Brain microvascular endothelial cell (primary cell): ENCODE data around the gene ELOVL4.

Experiments
- DNase-seq: peaks from one replicate; pipeline ENCODE4 v3.0.0-alpha.2; 2020
- H3K27ac ChIP-seq: fragments of 250-450 bp; sonication (Bioruptor Pico); 2 replicates; pipeline ENCODE4 v1.5.1; 2020; ENCODE audit warnings: mild to moderate bottlenecking, moderate library complexity
- H3K27me3 ChIP-seq: fragments of 250-450 bp; sonication (Bioruptor Pico); replicated peaks from 2 replicates; pipeline ENCODE4 v1.5.1; 2020; ENCODE audit warnings: mild to moderate bottlenecking
- H3K36me3 ChIP-seq: fragments of 250-450 bp; sonication (Bioruptor Pico); replicated peaks from 2 replicates; pipeline ENCODE4 v1.5.1; 2020; ENCODE audit warnings: mild to moderate bottlenecking
- H3K4me3 ChIP-seq: 2 replicates; pipeline ENCODE4 v1.5.1; 2011; ENCODE audit warnings: low read depth, mild to moderate bottlenecking, control low read depth, low read length, moderate library complexity
- CTCF ChIP-seq: IDR thresholded peaks from 2 replicates; pipeline ENCODE4 v1.5.1; 2011; ENCODE audit warnings: low read depth, mild to moderate bottlenecking, moderate library complexity, low read length, control low read depth, inconsistent platforms; ENCODE audit errors: missing control alignments
- in situ Hi-C: cut with HindIII; loops from 2 replicates; pipeline ENCODE4 v1.10.0; 2017; ENCODE audit warnings: low sequenced_read_pairs, low pct_ligation_motif_present

ELOVL4 gene

GRCh38 chr6:79954849-79955248 lies 7.5 kb upstream of the ELOVL4 start:
- TF ChIP-seq CTCF = no peak
- Histone ChIP-seq H3K36me3 (no peaks in the 10 kb centered on the region), H3K27me3 (no peaks in the 10 kb centered on the region), H3K27ac (no peak overlapping the region), H3K4me3 (no peak overlapping the region)
- DNase-seq = no peak
- in situ Hi-C loops = no loop called here

- Histone ChIP-seq H3K36me3 (no peaks in the 10 kb centered on the region), H3K4me3 (no peak overlapping the region), H3K27ac (no peak overlapping the region), H3K27me3 (no peaks in the 10 kb centered on the region)
- DNase-seq = peak; percentile 58
- in situ Hi-C loops = no loop called here
- TF ChIP-seq CTCF = peak; percentile 71
These were observed 1.9 kb upstream of the ELOVL4 start for GRCh38 chr6:79949233-79949632.

GRCh38 chr6:79946272-79947190 lies 822 bp downstream of the ELOVL4 start:
- Histone ChIP-seq H3K27me3 (no peaks in the 10 kb centered on the region), H3K36me3 (no peaks in the 10 kb centered on the region), H3K27ac (no peak overlapping the region), H3K4me3 (peak overlapping the region; percentile 79)
- peak; percentile 62 for TF ChIP-seq CTCF
- in situ Hi-C loops = no loop called here
- peak; percentile 38 for DNase-seq

- in situ Hi-C loops = no loop called here
- no peaks in the 10 kb centered on the region for H3K36me3 ChIP-seq
These were observed 4.2 kb downstream of the ELOVL4 start for GRCh38 chr6:79943133-79943532.

GRCh38 chr6:79941489-79942151 lies 5.7 kb downstream of the ELOVL4 start:
- in situ Hi-C loops = no loop called here
- TF ChIP-seq CTCF = no peak
- H3K27ac ChIP-seq = no peak overlapping the region
- no peak overlapping the region for H3K4me3 ChIP-seq
- H3K27me3 ChIP-seq = no peaks in the 10 kb centered on the region
- no peaks in the 10 kb centered on the region for H3K36me3 ChIP-seq
- no peak for DNase-seq

More at GRCh38 chr6:79943133-79943532, 4.2 kb downstream of the ELOVL4 start:
- Histone ChIP-seq H3K27ac (no peak overlapping the region), H3K4me3 (no peak overlapping the region), H3K27me3 (no peaks in the 10 kb centered on the region)
- no peak for DNase-seq
- TF ChIP-seq CTCF = no peak
